HL-60 (cell line): Measurements from ENCODE around the gene SAA4.

Experiments
- DNase-seq, 2 experiments: peaks; one replicate each; pipeline ENCODE4 v3.0.0-alpha.2; 2010 to 2020; ENCODE audit warnings: low read depth in 1 of 2, low spot score in 1 of 2
- H3K27ac ChIP-seq: fragments of 250-450 bp; sonication (Bioruptor Pico); replicated peaks from 2 replicates; pipeline ENCODE4 v1.5.1; 2020; ENCODE audit warnings: mild to moderate bottlenecking, moderate library complexity
- H3K27me3 ChIP-seq: fragments of 250-450 bp; sonication (Bioruptor Pico); 2 replicates; pipeline ENCODE4 v1.5.1; 2021; ENCODE audit warnings: mild to moderate bottlenecking, moderate library complexity; ENCODE audit not compliant: insufficient read depth, poor library complexity, severe bottlenecking
- H3K4me3 ChIP-seq: replicated peaks from 2 replicates; pipeline ENCODE4 v1.5.1; 2011; ENCODE audit warnings: mild to moderate bottlenecking, control low read depth, low read length; ENCODE audit not compliant: insufficient read depth
- CTCF ChIP-seq: IDR thresholded peaks from one replicate; pipeline ENCODE4 v1.5.1; 2011; ENCODE audit warnings: low read length, control low read depth, inconsistent platforms; ENCODE audit not compliant: insufficient read depth
- GABPA ChIP-seq: IDR thresholded peaks from 2 replicates; pipeline ENCODE4 v1.6.1; 2012; ENCODE audit warnings: low read depth
- POLR2AphosphoS5 ChIP-seq: IDR thresholded peaks from 2 replicates; pipeline ENCODE4 v1.6.1; 2012; ENCODE audit warnings: low read depth
- REST ChIP-seq: IDR thresholded peaks from 2 replicates; pipeline ENCODE4 v1.6.1; 2012; ENCODE audit warnings: low read depth; ENCODE audit not compliant: insufficient replicate concordance
- SPI1 ChIP-seq: IDR thresholded peaks from 2 replicates; pipeline ENCODE4 v1.6.1; 2012; ENCODE audit warnings: low read depth, mild to moderate bottlenecking, borderline replicate concordance
- long read RNA-seq: library from polyadenylated mRNA; unstranded; transcript quantifications from one replicate; pipeline ENCODE4 v2.0.0, GENCODE V29; 2020

Gene SAA4
- long read RNA-seq = 0 reads

GRCh38 chr11:18236664-18237356, at the start of gene SAA4:
TSS of gene SAA4 (minus strand) at chr11:18236802. CDS start at chr11:18235926, 876 bp downstream.
- Histone ChIP-seq H3K4me3 (no peak within 1 kb of the TSS), H3K27ac (no peak within 1 kb of the TSS), H3K27me3 (peaks cover 2% of the 10 kb centered on the region)
- no peak for DNase-seq
- TF ChIP-seq POLR2AphosphoS5 = no peak
- TF ChIP-seq GABPA = no peak
- no peak for TF ChIP-seq SPI1

- Histone ChIP-seq H3K27ac (no peak overlapping the region), H3K4me3 (no peak overlapping the region), H3K27me3 (no peaks in the 10 kb centered on the region)
- no peak for TF ChIP-seq REST
- no peak for TF ChIP-seq GABPA
- no peak for TF ChIP-seq POLR2AphosphoS5
- no peak for TF ChIP-seq CTCF
- no peak for TF ChIP-seq SPI1
- no peak for DNase-seq
These were observed 49.2 kb upstream of the SAA4 start for GRCh38 chr11:18285841-18286240.

GRCh38 chr11:18282626-18283025, 46.0 kb upstream of the SAA4 start:
- H3K27me3 ChIP-seq = no peaks in the 10 kb centered on the region
- DNase-seq = no peak
- no peak overlapping the region for H3K4me3 ChIP-seq
- no peak for TF ChIP-seq CTCF
- TF ChIP-seq SPI1 = peak; percentile 13; the same call in 1 of the 2 replicates
- no peak overlapping the region for H3K27ac ChIP-seq

GRCh38 chr11:18280438-18281045, 43.9 kb upstream of the SAA4 start:
- no peak overlapping the region for H3K27ac ChIP-seq
- no peak overlapping the region for H3K4me3 ChIP-seq
- no peak for TF ChIP-seq SPI1
- no peak for TF ChIP-seq POLR2AphosphoS5
- no peak for TF ChIP-seq GABPA
- no peak for TF ChIP-seq REST
- TF ChIP-seq CTCF = no peak
- no peak for DNase-seq
- no peaks in the 10 kb centered on the region for H3K27me3 ChIP-seq
